GM23338 (cell line): ENCODE results near the gene MINDY4. TPM values are rescaled to one million over a fixed set of nuclear protein-coding genes. Genes with fewer than 3 reads are reported as not detected.
A peak's percentile ranks its signal among the peaks of the same experiment; 100 is the strongest.

Source experiments
- ATAC-seq: fragments of 200-7000 bp; cut with Tn5 transposase; 3 replicates; pipeline ENCODE4 v1.9.1; 2020
- DNase-seq: peaks from one replicate; pipeline ENCODE4 v3.0.0-alpha.2; 2015; ENCODE audit warnings: low spot score
- H2AFZ ChIP-seq: fragments of 200-600 bp; sonication (generic); 2 replicates; pipeline ENCODE4 v1.8.0; 2016; ENCODE audit warnings: antibody characterized with exemption, mild to moderate bottlenecking, moderate library complexity
- H3F3A ChIP-seq: fragments of 200-600 bp; sonication (generic); replicated peaks from 2 replicates; pipeline ENCODE4 v1.8.0; 2017; ENCODE audit warnings: antibody characterized with exemption, mixed run types, low read depth
- H3K27ac ChIP-seq: fragments of 200-600 bp; sonication (generic); 2 replicates; pipeline ENCODE4 v1.6.1; 2016; ENCODE audit warnings: low read depth
- H3K27me3 ChIP-seq: fragments of 200-600 bp; sonication (generic); 2 replicates; pipeline ENCODE4 v1.8.0; 2016; ENCODE audit warnings: mild to moderate bottlenecking, mixed run types, moderate library complexity; ENCODE audit not compliant: insufficient read depth
- H3K36me3 ChIP-seq: fragments of 200-600 bp; sonication (generic); 2 replicates; pipeline ENCODE4 v1.8.0; 2016; ENCODE audit warnings: mild to moderate bottlenecking; ENCODE audit not compliant: insufficient read depth
- H3K4me1 ChIP-seq: fragments of 200-600 bp; sonication (generic); 2 replicates; pipeline ENCODE4 v1.8.0; 2016; ENCODE audit warnings: mild to moderate bottlenecking, moderate library complexity; ENCODE audit not compliant: insufficient read depth
- H3K4me2 ChIP-seq: fragments of 200-600 bp; sonication (generic); 2 replicates; pipeline ENCODE4 v1.7.1; 2017; ENCODE audit warnings: mixed run types
- H3K4me3 ChIP-seq: fragments of 200-600 bp; sonication (generic); 2 replicates; pipeline ENCODE4 v1.6.1; 2016; ENCODE audit warnings: mixed run types
- H3K79me2 ChIP-seq: fragments of 200-600 bp; sonication (generic); replicated peaks from 2 replicates; pipeline ENCODE4 v1.8.0; 2017; ENCODE audit warnings: mild to moderate bottlenecking; ENCODE audit not compliant: insufficient read depth
- H3K9me2 ChIP-seq: fragments of 200-600 bp; sonication (generic); 2 replicates; pipeline ENCODE4 v1.8.0; 2017; ENCODE audit not compliant: insufficient read depth
- H4K20me1 ChIP-seq: fragments of 200-600 bp; sonication (generic); replicated peaks from 2 replicates; pipeline ENCODE4 v1.8.0; 2017; ENCODE audit warnings: mild to moderate bottlenecking; ENCODE audit not compliant: insufficient read depth
- H3K27ac Mint-ChIP-seq: 2 replicates; pipeline ENCODE4 v1.8.0; 2020; ENCODE audit warnings: inconsistent platforms, mild to moderate bottlenecking, moderate library complexity, mixed read lengths
- H3K27me3 Mint-ChIP-seq: 3 replicates; pipeline ENCODE4 v1.8.0; 2022; ENCODE audit warnings: low read depth, mild to moderate bottlenecking, moderate library complexity, mixed read lengths, inconsistent platforms; ENCODE audit not compliant: insufficient read depth, poor library complexity
- H3K36me3 Mint-ChIP-seq: 3 replicates; pipeline ENCODE4 v1.8.0; 2021; ENCODE audit warnings: low read depth, mild to moderate bottlenecking, inconsistent platforms, moderate library complexity, mixed read lengths
- H3K4me1 Mint-ChIP-seq: 3 replicates; pipeline ENCODE4 v1.8.0; 2020; ENCODE audit warnings: mild to moderate bottlenecking, inconsistent platforms, mixed read lengths
- H3K4me3 Mint-ChIP-seq: 3 replicates; pipeline ENCODE4 v1.8.0; 2021; ENCODE audit warnings: moderate library complexity, mild to moderate bottlenecking, inconsistent platforms, mixed read lengths
- H3K9me3 Mint-ChIP-seq: 3 replicates; pipeline ENCODE4 v1.8.0; 2020; ENCODE audit warnings: moderate library complexity, mild to moderate bottlenecking, inconsistent platforms, mixed read lengths
- CREB1 ChIP-seq: fragments of 250-450 bp; sonication (Bioruptor Pico); IDR thresholded peaks from 2 replicates; pipeline ENCODE4 v1.5.0; 2020; ENCODE audit warnings: low read depth, mild to moderate bottlenecking, moderate library complexity
- EZH2phosphoT487 ChIP-seq: fragments of 200-600 bp; sonication (generic); IDR thresholded peaks from one replicate; pipeline ENCODE4 v1.8.1; 2018; ENCODE audit warnings: antibody characterized with exemption; ENCODE audit not compliant: unreplicated experiment
- POLR2AphosphoS5 ChIP-seq: IDR thresholded peaks from 2 replicates; pipeline ENCODE4 v1.6.1; 2016; ENCODE audit warnings: antibody characterized with exemption, low read depth
- STAT1 ChIP-seq: IDR thresholded peaks from one replicate; pipeline ENCODE4 v1.6.1; 2016; ENCODE audit warnings: antibody characterized with exemption; ENCODE audit not compliant: unreplicated experiment
- ZNF114 ChIP-seq: fragments of 250-450 bp; sonication (Bioruptor Pico); IDR thresholded peaks from 2 replicates; pipeline ENCODE4 v1.5.0; 2020; ENCODE audit warnings: mild to moderate bottlenecking, moderate library complexity
- polyA plus RNA-seq: library from polyadenylated mRNA; unstranded; fragments of >200 nt; fragmentation: Nextera tagmentation; extraction: Ambion mirVana; gene quantifications from 2 replicates; pipeline ENCODE4 v1.2.1, GENCODE V29; 2016
- total RNA-seq: library from RNA; depleted of rRNA; stranded (reverse); fragments of >200 nt; shearing (Covaris generic); gene quantifications from 2 replicates; pipeline ENCODE4 v1.2.3, GENCODE V29; 2014
- TF ChIP-seq, protein P1 (sequence below): fragments of 250-450 bp; sonication (Bioruptor Pico); IDR thresholded peaks from 2 replicates; pipeline ENCODE4 v1.5.0; 2020; ENCODE audit warnings: mild to moderate bottlenecking, moderate library complexity
- TF ChIP-seq, protein P2 (sequence below): IDR thresholded peaks from one replicate; pipeline ENCODE4 v1.6.1; 2018; ENCODE audit warnings: antibody characterized with exemption; ENCODE audit not compliant: unreplicated experiment
- TF ChIP-seq, protein P3 (sequence below), 2 experiments: fragments of 200-600 bp in 1 of 2; sonication (generic) in 1 of 2; conservative IDR thresholded peaks; 2 replicates each; pipeline versions ENCODE4 v1.5.1 to v1.6.1; 2016 to 2017; ENCODE audit warnings: antibody characterized with exemption in 2 of 2, low read depth in 2 of 2, mild to moderate bottlenecking in 2 of 2, moderate library complexity in 1 of 2

The MINDY4 gene
- total and polyA plus RNA-seq, 2 experiments from 2014 or later = 1.7 to 4.4 TPM

DNA sequence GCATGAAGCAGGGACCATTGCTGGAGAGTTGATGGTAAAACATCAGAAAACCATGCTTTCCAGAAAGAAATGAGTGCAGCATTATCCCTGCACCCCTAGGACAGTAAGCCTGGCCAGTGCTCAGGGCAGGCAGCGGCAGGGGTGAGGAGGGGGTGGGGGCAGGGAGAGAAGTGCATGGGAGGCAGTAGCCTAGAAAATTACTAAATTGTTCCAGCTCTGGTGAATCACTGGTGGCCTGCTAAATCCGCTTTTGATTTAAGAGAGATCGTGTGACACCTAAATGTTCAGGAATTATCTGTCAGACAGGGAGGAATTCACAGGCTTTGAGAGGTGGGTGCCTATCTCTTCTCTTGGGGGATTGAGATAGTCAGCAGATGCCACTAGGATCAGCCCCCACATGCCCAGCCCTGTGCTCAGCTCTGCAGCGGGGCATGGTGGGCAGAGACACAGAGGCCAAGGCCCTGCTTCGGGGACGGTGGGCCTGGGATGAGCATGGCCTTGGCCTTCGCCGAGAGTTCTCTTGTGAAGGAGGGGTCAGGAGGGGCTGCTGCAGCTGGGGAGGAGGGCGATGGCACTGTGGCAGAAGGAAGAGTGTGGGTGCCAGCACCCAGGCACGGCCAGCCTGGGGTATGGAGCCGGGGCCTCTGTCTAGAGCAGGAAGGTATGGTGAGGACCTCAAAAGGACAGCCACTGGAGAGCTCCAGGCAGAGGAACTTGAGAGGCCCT is 135.5 kb downstream of the MINDY4 start (continued):
- TF ChIP-seq, protein P1, sequence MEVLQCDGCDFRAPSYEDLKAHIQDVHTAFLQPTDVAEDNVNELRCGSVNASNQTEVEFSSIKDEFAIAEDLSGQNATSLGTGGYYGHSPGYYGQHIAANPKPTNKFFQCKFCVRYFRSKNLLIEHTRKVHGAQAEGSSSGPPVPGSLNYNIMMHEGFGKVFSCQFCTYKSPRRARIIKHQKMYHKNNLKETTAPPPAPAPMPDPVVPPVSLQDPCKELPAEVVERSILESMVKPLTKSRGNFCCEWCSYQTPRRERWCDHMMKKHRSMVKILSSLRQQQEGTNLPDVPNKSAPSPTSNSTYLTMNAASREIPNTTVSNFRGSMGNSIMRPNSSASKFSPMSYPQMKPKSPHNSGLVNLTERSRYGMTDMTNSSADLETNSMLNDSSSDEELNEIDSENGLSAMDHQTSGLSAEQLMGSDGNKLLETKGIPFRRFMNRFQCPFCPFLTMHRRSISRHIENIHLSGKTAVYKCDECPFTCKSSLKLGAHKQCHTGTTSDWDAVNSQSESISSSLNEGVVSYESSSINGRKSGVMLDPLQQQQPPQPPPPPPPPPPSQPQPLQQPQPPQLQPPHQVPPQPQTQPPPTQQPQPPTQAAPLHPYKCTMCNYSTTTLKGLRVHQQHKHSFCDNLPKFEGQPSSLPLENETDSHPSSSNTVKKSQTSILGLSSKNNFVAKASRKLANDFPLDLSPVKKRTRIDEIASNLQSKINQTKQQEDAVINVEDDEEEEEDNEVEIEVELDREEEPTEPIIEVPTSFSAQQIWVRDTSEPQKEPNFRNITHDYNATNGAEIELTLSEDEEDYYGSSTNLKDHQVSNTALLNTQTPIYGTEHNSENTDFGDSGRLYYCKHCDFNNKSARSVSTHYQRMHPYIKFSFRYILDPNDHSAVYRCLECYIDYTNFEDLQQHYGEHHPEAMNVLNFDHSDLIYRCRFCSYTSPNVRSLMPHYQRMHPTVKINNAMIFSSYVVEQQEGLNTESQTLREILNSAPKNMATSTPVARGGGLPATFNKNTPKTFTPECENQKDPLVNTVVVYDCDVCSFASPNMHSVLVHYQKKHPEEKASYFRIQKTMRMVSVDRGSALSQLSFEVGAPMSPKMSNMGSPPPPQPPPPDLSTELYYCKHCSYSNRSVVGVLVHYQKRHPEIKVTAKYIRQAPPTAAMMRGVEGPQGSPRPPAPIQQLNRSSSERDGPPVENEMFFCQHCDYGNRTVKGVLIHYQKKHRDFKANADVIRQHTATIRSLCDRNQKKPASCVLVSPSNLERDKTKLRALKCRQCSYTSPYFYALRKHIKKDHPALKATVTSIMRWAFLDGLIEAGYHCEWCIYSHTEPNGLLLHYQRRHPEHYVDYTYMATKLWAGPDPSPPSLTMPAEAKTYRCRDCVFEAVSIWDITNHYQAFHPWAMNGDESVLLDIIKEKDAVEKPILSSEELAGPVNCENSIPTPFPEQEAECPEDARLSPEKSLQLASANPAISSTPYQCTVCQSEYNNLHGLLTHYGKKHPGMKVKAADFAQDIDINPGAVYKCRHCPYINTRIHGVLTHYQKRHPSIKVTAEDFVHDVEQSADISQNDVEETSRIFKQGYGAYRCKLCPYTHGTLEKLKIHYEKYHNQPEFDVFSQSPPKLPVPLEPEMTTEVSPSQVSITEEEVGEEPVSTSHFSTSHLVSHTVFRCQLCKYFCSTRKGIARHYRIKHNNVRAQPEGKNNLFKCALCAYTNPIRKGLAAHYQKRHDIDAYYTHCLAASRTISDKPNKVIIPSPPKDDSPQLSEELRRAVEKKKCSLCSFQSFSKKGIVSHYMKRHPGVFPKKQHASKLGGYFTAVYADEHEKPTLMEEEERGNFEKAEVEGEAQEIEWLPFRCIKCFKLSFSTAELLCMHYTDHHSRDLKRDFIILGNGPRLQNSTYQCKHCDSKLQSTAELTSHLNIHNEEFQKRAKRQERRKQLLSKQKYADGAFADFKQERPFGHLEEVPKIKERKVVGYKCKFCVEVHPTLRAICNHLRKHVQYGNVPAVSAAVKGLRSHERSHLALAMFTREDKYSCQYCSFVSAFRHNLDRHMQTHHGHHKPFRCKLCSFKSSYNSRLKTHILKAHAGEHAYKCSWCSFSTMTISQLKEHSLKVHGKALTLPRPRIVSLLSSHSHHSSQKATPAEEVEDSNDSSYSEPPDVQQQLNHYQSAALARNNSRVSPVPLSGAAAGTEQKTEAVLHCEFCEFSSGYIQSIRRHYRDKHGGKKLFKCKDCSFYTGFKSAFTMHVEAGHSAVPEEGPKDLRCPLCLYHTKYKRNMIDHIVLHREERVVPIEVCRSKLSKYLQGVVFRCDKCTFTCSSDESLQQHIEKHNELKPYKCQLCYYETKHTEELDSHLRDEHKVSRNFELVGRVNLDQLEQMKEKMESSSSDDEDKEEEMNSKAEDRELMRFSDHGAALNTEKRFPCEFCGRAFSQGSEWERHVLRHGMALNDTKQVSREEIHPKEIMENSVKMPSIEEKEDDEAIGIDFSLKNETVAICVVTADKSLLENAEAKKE (CRISPR knock-in tag) = no peak
- TF ChIP-seq EZH2phosphoT487 (no peak), ZNF114 (CRISPR knock-in tag) (no peak), POLR2AphosphoS5 (no peak), STAT1 (no peak), CREB1 (CRISPR knock-in tag) (no peak)

DNA sequence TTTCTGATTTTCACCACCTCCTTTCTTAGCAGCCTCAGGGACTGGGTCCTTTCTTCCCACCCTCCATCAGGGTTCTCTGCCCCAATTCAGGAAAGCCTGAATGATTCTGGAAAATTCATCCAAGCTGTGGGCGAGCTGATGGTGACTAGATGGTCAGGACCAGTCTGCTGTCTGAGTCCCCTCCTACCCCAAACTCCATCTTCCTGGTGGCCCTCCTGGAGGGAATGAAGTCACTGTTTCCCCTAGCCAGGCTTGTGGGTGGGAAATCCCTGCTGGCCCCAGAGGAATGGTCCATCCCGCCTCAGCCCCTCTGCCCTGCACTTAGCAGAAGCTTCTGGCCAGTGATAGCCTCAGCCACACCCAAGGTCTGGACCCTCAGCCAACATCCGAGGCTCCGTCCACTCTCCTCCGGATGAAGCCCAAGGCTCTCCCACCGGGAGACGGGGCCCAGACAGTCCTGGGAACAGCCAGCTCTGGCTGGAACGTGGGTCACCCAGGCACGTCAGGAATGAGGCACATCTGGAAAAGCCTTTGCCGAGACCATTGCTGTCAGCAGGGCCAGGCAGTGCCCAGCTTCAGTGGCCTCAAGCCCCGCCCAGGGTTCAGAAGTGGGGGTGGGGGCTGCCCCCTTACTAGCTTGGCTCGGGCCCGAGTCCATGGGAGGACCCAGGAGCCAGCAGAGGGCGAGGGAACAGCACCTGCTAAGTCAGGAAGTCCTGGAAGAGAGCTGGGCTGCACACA is 136.5 kb downstream of the MINDY4 start:
- Histone ChIP-seq H3K27me3 (no peaks in the 10 kb centered on the region), H3F3A (no peaks in the 10 kb centered on the region), H3K4me2 (no peak overlapping the region), H3K4me1 (no peaks in the 10 kb centered on the region), H3K4me3 (no peak overlapping the region), H4K20me1 (no peaks in the 10 kb centered on the region), H3K27ac (no peak overlapping the region), H3K36me3 (no peaks in the 10 kb centered on the region), H3K9me2 (no peaks in the 10 kb centered on the region), H2AFZ (no peak overlapping the region), H3K79me2 (no peaks in the 10 kb centered on the region)
- Mint-ChIP-seq H3K27ac (no peak overlapping the region), H3K36me3 (no peaks in the 10 kb centered on the region; the same call in 2 of the 3 replicates), H3K4me3 (no peak overlapping the region), H3K27me3 (peaks cover 9% of the 10 kb centered on the region), H3K4me1 (peaks cover 5% of the 10 kb centered on the region), H3K9me3 (no peaks in the 10 kb centered on the region)
- TF ChIP-seq, protein P2, sequence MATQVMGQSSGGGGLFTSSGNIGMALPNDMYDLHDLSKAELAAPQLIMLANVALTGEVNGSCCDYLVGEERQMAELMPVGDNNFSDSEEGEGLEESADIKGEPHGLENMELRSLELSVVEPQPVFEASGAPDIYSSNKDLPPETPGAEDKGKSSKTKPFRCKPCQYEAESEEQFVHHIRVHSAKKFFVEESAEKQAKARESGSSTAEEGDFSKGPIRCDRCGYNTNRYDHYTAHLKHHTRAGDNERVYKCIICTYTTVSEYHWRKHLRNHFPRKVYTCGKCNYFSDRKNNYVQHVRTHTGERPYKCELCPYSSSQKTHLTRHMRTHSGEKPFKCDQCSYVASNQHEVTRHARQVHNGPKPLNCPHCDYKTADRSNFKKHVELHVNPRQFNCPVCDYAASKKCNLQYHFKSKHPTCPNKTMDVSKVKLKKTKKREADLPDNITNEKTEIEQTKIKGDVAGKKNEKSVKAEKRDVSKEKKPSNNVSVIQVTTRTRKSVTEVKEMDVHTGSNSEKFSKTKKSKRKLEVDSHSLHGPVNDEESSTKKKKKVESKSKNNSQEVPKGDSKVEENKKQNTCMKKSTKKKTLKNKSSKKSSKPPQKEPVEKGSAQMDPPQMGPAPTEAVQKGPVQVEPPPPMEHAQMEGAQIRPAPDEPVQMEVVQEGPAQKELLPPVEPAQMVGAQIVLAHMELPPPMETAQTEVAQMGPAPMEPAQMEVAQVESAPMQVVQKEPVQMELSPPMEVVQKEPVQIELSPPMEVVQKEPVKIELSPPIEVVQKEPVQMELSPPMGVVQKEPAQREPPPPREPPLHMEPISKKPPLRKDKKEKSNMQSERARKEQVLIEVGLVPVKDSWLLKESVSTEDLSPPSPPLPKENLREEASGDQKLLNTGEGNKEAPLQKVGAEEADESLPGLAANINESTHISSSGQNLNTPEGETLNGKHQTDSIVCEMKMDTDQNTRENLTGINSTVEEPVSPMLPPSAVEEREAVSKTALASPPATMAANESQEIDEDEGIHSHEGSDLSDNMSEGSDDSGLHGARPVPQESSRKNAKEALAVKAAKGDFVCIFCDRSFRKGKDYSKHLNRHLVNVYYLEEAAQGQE = no peak
- TF ChIP-seq, protein P3, sequence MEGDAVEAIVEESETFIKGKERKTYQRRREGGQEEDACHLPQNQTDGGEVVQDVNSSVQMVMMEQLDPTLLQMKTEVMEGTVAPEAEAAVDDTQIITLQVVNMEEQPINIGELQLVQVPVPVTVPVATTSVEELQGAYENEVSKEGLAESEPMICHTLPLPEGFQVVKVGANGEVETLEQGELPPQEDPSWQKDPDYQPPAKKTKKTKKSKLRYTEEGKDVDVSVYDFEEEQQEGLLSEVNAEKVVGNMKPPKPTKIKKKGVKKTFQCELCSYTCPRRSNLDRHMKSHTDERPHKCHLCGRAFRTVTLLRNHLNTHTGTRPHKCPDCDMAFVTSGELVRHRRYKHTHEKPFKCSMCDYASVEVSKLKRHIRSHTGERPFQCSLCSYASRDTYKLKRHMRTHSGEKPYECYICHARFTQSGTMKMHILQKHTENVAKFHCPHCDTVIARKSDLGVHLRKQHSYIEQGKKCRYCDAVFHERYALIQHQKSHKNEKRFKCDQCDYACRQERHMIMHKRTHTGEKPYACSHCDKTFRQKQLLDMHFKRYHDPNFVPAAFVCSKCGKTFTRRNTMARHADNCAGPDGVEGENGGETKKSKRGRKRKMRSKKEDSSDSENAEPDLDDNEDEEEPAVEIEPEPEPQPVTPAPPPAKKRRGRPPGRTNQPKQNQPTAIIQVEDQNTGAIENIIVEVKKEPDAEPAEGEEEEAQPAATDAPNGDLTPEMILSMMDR (conservative IDR thresholded peaks at IDR 0.05; ENCODE audit: low read depth in 2 of 2) = peak in 1 of 2 experiments; percentile 32; a peak in 2 of 4 replicates
- DNase-seq = no peak
- peak; percentile 59 for ATAC-seq
